ENCODE results near the gene ELOVL2.

The ELOVL2 gene

DNA sequence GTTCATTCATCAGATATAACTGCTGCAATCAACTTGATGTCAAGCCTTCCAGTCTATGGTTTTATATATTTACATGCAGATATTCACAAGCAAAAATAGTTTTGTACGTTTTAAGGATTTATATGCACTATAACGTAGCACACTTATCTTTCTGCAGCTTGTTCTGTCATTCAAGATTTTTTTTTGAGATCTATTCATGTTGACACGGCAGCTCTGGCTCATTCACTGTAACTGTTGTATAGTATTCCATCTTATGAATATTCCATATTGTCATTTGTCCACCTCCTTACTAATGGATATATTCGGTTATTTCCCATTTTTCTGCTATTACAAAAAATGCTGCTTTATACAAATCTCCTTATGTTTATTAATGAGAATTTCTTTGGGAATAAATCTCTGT, 13.2 kb downstream of the ELOVL2 start:
- TF ChIP-seq, protein P1, sequence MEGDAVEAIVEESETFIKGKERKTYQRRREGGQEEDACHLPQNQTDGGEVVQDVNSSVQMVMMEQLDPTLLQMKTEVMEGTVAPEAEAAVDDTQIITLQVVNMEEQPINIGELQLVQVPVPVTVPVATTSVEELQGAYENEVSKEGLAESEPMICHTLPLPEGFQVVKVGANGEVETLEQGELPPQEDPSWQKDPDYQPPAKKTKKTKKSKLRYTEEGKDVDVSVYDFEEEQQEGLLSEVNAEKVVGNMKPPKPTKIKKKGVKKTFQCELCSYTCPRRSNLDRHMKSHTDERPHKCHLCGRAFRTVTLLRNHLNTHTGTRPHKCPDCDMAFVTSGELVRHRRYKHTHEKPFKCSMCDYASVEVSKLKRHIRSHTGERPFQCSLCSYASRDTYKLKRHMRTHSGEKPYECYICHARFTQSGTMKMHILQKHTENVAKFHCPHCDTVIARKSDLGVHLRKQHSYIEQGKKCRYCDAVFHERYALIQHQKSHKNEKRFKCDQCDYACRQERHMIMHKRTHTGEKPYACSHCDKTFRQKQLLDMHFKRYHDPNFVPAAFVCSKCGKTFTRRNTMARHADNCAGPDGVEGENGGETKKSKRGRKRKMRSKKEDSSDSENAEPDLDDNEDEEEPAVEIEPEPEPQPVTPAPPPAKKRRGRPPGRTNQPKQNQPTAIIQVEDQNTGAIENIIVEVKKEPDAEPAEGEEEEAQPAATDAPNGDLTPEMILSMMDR (IDR thresholded peaks at IDR 0.05; ENCODE audit: borderline replicate concordance, extremely low read depth, low read length, poor library complexity, severe bottlenecking), result no peak
- TF ChIP-seq EZH2 (IDR thresholded peaks at IDR 0.05; ENCODE audit: borderline replicate concordance, low read depth, low read length, severe bottlenecking), result no peak
- Histone ChIP-seq H3K4me1 (ENCODE audit: insufficient read depth, low read length) (no peaks in the 10 kb centered on the region), H3K4me3 (ENCODE audit: low read depth in 1 of 2, low read length in 2 of 2) (no peak overlapping the region), H3K36me3 (ENCODE audit: insufficient read depth, low read length) (no peaks in the 10 kb centered on the region), H3K4me2 (ENCODE audit: insufficient read depth, low read length) (no peak overlapping the region), H3K9me3 (ENCODE audit: insufficient read depth, low read length, severe bottlenecking) (no peaks in the 10 kb centered on the region), H2AFZ (ENCODE audit: low read depth, low read length) (no peak overlapping the region), H4K20me1 (ENCODE audit: insufficient read depth, low read length) (no peaks in the 10 kb centered on the region), H3K27ac (ENCODE audit: low read length) (no peak overlapping the region), H3K27me3 (ENCODE audit: insufficient read depth, low read length, poor library complexity) (peaks cover 8% of the 10 kb centered on the region), H3K79me2 (ENCODE audit: insufficient read depth, low read length) (no peaks in the 10 kb centered on the region), H3K9ac (ENCODE audit: low read depth, low read length) (no peak overlapping the region)
- DNase-seq, result no peak
- ATAC-seq (ENCODE audit: insufficient read depth, low read depth), result no peak

DNA sequence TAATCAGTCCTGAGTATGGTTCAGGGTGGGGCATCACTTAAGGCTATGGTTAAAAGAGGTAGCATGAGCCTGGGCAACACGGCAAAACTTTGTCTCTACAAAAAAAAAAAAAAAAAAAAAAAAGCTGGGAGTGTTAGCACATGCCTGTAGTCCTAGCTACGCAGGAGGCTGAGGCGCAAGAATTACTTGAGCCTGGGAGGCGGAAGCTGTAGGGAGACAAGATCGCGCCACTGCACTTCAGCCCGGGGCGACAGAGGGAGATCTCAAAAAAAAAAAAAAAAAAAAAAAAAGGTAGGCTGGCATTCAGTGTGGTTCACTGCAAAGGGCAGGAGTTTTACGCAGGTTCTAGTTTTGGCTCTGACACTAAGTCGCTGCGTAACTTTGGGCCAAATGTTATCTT, 15.1 kb downstream of the ELOVL2 start:
- Histone ChIP-seq H3K4me3 (ENCODE audit: low read depth in 1 of 2, low read length in 2 of 2) (no peak overlapping the region), H4K20me1 (ENCODE audit: insufficient read depth, low read length) (no peaks in the 10 kb centered on the region), H3K4me2 (ENCODE audit: insufficient read depth, low read length) (no peak overlapping the region), H3K9me3 (ENCODE audit: insufficient read depth, low read length, severe bottlenecking) (no peaks in the 10 kb centered on the region), H3K36me3 (ENCODE audit: insufficient read depth, low read length) (no peaks in the 10 kb centered on the region), H3K9ac (ENCODE audit: low read depth, low read length) (no peak overlapping the region), H3K4me1 (ENCODE audit: insufficient read depth, low read length) (no peaks in the 10 kb centered on the region), H3K79me2 (ENCODE audit: insufficient read depth, low read length) (no peaks in the 10 kb centered on the region), H3K27ac (ENCODE audit: low read length) (no peak overlapping the region), H2AFZ (ENCODE audit: low read depth, low read length) (no peak overlapping the region), H3K27me3 (ENCODE audit: insufficient read depth, low read length, poor library complexity) (peaks cover 9% of the 10 kb centered on the region)
- TF ChIP-seq, protein P1 (IDR thresholded peaks at IDR 0.05; ENCODE audit: borderline replicate concordance, extremely low read depth, low read length, poor library complexity, severe bottlenecking), result no peak
- no peak for TF ChIP-seq EZH2 (IDR thresholded peaks at IDR 0.05; ENCODE audit: borderline replicate concordance, low read depth, low read length, severe bottlenecking)
- DNase-seq, result no peak
- ATAC-seq (ENCODE audit: insufficient read depth, low read depth), result no peak

DNA sequence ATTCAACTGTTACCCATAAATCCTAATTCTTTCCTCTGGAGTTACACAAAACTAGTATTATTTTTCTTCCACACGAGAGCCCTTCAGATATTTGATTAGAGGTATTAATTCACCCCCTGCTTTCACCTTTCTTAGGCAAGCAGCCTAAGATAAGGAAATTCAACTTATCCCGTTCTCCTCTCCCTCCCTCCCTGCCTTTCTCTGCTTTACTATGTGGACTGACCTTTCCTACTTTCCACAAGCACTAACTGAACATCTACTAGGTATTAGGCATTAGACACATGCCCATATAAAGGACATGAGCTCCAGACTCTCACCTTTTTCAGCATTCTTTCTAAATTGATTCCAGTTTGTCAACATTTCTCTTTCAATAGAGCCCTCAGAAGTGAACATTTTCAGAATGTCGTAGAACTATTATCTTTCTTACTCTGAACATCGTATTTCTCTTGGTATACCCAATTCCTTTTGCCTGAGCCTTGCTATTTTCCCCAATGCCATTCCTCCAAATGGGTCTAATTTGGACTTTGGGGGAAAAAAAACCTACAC, 16.5 kb downstream of the ELOVL2 start:
- no peak overlapping the region for H2AFZ ChIP-seq (ENCODE audit: low read depth, low read length)

More for the DNA sequence above, 16.5 kb downstream of the ELOVL2 start:
- no peak overlapping the region for H3K4me3 ChIP-seq (ENCODE audit: low read depth in 1 of 2, low read length in 2 of 2)
- no peak overlapping the region for H3K9ac ChIP-seq (ENCODE audit: low read depth, low read length)
- H4K20me1 ChIP-seq (ENCODE audit: insufficient read depth, low read length), result no peaks in the 10 kb centered on the region
- no peak for TF ChIP-seq EZH2 (IDR thresholded peaks at IDR 0.05; ENCODE audit: borderline replicate concordance, low read depth, low read length, severe bottlenecking)
- TF ChIP-seq, protein P1 (IDR thresholded peaks at IDR 0.05; ENCODE audit: borderline replicate concordance, extremely low read depth, low read length, poor library complexity, severe bottlenecking), result no peak
- peaks cover 9% of the 10 kb centered on the region for H3K27me3 ChIP-seq (ENCODE audit: insufficient read depth, low read length, poor library complexity)
- DNase-seq (no peak), ATAC-seq (ENCODE audit: insufficient read depth, low read depth) (no peak)
- no peak overlapping the region for H3K4me2 ChIP-seq (ENCODE audit: insufficient read depth, low read length)
- H3K79me2 ChIP-seq (ENCODE audit: insufficient read depth, low read length), result no peaks in the 10 kb centered on the region
- H3K4me1 ChIP-seq (ENCODE audit: insufficient read depth, low read length), result no peaks in the 10 kb centered on the region
- no peak overlapping the region for H3K27ac ChIP-seq (ENCODE audit: low read length)
- H3K36me3 ChIP-seq (ENCODE audit: insufficient read depth, low read length), result no peaks in the 10 kb centered on the region
- H3K9me3 ChIP-seq (ENCODE audit: insufficient read depth, low read length, severe bottlenecking), result no peaks in the 10 kb centered on the region

All from DND-41 (cell line).